Erythroblast (primary cell): ENCODE results near the gene BCAM.

ENCODE experiments used
- GATA1 ChIP-seq: IDR thresholded peaks from 2 replicates; pipeline ENCODE4 v1.6.1; 2011; ENCODE audit warnings: low read depth, mild to moderate bottlenecking, control low read depth, low read length, moderate library complexity
- POLR2A ChIP-seq: IDR thresholded peaks from 2 replicates; pipeline ENCODE4 v1.6.1; 2011; ENCODE audit warnings: mild to moderate bottlenecking, low read length

DNA sequence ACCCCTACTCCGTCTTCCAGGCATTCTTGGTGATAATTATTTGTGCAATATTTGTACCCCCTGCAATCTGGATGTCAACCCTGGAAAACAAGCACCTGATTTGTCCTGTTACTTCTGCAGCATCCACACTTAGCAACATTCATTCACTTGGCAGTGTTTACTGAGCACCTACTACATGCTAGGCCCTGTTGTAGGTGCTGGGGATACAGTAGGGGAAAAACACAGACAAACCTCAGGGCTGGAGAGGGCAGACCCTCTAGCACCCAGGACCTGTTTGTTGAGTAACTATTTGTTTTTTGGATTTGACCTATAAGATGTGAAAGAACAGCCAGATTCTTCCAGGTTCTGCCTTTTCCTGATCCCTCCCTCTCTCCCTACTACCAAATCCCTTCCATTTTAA lies 46.7 kb downstream of the BCAM start:
- TF ChIP-seq POLR2A (no peak), GATA1 (no peak)
